GM20431 (cell line): ENCODE data around the gene CTIF.
"Not testable (repeated sequence)": the region's sequence is repeated elsewhere in the genome, so short reads cannot be mapped to it uniquely, and the experiment has no call there.

Experiments used
- in situ Hi-C: fragments of 300-500 bp; cut with MseI, MboI; formaldehyde crosslinking; loops from one replicate; pipeline ENCODE4 v1.15.0; 2020; ENCODE audit warnings: low sequenced_read_pairs; ENCODE audit not compliant: unreplicated experiment

The CTIF gene

GRCh38 chr18:48538531-48539405 lies at the start of gene CTIF:
Gene CTIF (plus strand): TSS chr18:48539031. CDS start chr18:48619566, 80,535 bp downstream.
- in situ Hi-C loops = no loop called here

GRCh38 chr18:48490641-48491293 lies 48.1 kb upstream of the CTIF start:
- in situ Hi-C loops = no loop called here

DNA sequence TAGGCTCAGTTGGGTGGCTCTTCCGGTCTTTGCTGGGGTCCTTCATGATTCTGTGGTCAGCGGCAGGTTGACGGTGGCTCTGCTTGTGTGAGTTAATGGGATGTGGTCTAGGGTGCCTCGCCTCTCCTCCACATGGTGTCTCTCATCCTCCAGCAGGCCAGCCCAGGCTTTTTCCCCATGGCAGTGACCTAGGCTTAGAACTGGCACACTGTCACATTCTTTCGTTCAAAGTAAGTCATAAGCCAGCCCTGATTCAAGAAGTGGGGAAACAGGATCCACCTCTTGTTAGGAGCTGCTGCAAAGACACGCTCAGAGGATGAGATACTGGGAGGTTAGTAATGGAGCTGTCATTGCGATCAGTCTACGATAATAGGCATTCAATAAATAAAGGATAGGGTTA lies 46.0 kb upstream of the CTIF start:
- in situ Hi-C loops = no loop called here

GRCh38 chr18:48493434-48494230 lies 45.2 kb upstream of the CTIF start:
- in situ Hi-C loops = no loop called here

- in situ Hi-C loops = no loop called here
Measured at GRCh38 chr18:48497863-48498262, 41.0 kb upstream of the CTIF start.

GRCh38 chr18:48500517-48500916 lies 38.3 kb upstream of the CTIF start:
- in situ Hi-C loops = no loop called here

- in situ Hi-C loops = no loop called here
Measured at GRCh38 chr18:48502906-48503305, 35.9 kb upstream of the CTIF start.

- in situ Hi-C loops = no loop called here
Measured at GRCh38 chr18:48504819-48505218, 34.0 kb upstream of the CTIF start.

- in situ Hi-C loops = not testable (repeated sequence)
Measured at GRCh38 chr18:48506983-48507568, 31.8 kb upstream of the CTIF start.

- in situ Hi-C loops = not testable (repeated sequence)
Measured at GRCh38 chr18:48512498-48512897, 26.3 kb upstream of the CTIF start.

- in situ Hi-C loops = no loop called here
Measured at GRCh38 chr18:48514786-48515185, 24.0 kb upstream of the CTIF start.

DNA sequence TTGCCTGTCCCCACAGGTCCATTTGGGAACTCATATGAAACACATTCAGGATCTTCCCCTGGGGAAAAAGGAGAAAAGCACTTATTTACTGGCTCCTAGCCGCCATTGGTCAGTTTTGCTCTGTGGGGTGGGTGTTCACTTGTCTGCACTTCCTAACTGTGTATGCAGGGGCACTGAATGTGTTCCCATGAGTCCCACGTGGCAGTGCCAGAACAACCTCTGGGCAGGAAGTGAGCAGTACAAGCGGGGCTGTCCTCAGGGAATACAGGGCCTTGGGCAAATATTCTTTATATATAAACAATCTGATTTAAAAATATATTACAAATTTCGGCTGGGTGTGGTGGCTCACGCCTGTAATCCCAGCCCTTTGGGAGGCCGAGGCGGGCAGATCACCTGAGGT lies 21.8 kb upstream of the CTIF start:
- in situ Hi-C loops = no loop called here

DNA sequence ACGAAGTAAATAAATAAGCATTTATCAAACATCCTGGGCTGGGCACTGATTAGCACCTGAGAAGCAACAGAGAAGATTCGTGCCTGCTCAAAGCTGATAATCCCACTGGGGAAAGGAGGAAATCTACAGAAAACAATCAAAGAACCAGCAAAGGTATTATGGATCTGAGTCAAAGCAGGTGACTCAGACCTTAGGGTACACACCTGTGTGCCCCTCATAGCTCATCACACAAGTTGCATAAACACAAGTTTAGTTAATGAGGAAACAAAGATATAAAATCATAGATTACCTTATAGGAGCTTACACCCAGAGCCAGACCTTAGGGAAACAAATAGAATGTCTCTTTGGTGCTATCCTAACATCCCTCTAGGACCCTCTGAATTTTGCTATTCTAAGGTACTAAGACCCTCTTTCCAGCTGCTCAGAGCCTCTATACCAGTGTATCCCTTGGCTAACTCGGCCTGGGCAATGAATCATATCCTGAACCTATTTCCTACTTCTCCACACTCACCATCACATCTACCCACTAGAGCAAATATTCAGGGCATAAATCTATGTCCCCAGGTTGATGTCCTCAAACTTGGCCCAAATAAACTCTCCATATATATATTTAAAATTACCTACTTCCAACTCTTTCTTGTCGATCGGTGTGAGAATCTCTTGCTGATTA lies 19.3 kb upstream of the CTIF start:
- in situ Hi-C loops = no loop called here

DNA sequence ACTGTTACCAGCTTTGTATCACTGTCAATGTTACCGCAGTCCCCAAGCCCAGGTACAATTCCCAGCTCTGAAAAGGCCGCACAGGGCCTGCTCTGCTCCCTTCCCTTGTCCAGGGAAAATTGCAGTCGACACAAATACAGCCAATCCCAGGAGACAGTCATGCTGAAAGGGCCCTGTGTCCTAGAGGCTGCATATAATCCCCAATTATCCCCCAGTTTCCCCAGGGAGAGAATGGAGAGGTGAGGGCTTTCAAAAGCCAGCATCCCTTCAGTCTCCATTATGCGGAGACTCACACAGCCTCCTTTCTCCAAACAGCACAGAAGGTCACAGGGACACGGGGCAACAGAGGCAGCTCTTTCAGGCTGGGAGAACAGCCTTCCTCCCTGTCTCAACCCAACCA lies 17.1 kb upstream of the CTIF start:
- in situ Hi-C loops = no loop called here

GRCh38 chr18:48525671-48526070 lies 13.2 kb upstream of the CTIF start:
- in situ Hi-C loops = no loop called here

- in situ Hi-C loops = no loop called here
Measured at GRCh38 chr18:48527461-48527860, 11.4 kb upstream of the CTIF start.

DNA sequence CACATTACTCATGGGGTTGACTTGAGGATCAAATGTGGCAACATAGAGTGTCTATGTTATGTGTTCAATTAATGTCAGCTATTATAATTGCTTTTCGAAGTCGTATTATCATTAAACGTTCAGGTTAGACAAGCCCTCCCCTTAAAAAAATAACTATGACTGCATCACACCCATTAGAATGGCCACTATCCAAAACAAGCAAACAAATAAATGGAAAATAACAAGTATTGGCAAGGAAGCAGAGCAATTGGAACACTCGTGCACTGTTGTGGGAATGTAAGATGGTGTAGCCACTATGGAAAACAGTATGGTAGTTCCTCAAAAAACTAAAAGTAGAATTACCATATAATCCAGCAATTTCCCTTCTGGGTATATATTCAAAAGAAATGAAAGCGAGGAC lies 10.0 kb upstream of the CTIF start:
- in situ Hi-C loops = no loop called here

DNA sequence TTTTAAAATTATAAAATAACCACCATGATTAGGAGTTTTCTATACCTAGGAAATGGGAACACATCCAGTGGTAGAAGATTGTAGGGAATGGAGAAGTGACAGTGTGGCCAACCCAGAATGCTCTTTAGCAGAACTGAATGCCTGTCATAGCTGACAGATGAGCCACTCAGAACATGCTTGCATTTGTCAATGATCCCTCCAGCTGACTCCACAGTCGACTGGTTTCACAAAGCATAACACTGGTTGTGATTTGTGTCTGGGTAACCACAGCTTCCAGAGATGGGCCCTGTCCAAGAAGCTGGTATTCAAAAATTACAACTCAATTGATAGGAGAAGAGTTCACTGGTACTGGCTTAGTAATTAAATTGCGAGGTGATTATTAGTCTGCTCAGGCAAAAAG lies 9.0 kb upstream of the CTIF start:
- in situ Hi-C loops = no loop called here

- in situ Hi-C loops = no loop called here
Measured at GRCh38 chr18:48530399-48531081, 8.3 kb upstream of the CTIF start.
